Measurements from ENCODE around the gene NCKAP5L.

DNA sequence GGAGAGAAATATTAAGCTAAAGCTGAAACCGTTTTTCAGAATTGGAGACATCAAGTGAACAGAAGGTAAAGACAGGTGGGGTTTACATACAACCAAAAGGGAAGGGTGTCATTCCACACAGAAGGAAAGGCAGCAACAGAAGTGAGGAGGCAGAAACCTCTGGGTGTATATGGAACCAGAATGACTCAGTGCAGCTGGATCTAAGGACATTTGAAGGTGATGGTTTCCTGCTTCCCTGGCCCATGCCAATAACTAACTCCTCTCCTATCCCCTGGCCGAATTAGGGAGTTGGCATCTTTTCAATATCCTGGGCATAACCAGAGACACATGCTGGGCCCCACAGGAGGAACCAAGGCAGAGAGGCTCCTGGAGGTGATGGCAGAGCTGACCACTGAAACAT, 8.4 kb downstream of the NCKAP5L start:
- no peak for TF ChIP-seq SIN3A (IDR thresholded peaks at IDR 0.05; ENCODE audit: borderline replicate concordance, insufficient read depth, low read length)
- no peak for TF ChIP-seq POLR2AphosphoS5 (IDR thresholded peaks at IDR 0.05; ENCODE audit: low read depth, low read length)
